GM12878 (cell line): ENCODE measurements around the gene PLEKHA5. TPM values are rescaled to one million over a fixed set of nuclear protein-coding genes. Genes with fewer than 3 reads are reported as not detected.

Experiments used
- ATAC-seq: fragments of 200-7000 bp; cut with Tn5 transposase; 3 replicates; pipeline ENCODE4 v1.9.1; 2020; ENCODE audit warnings: mild to moderate bottlenecking, moderate library complexity
- BruUV-seq: library from RNA; stranded (reverse); fragments of 400-500 nt; replicated peaks from 2 replicates; lab custom pipeline; 2021; lab: Mats Ljungman, UMichigan
- CTCF ChIA-PET: fragments of 300-600 bp; sonication (Branson Sonifier 250); formaldehyde crosslinking; extraction: SDS; loops from one replicate; lab custom pipeline; 2021; ENCODE audit warnings: inconsistent platforms; lab: Yijun Ruan, JAX
- POLR2A ChIA-PET: fragments of 350-600 bp; formaldehyde crosslinking; extraction: SDS; loops from one replicate; lab custom pipeline; 2021; ENCODE audit warnings: inconsistent platforms; lab: Charles Lee
- RAD21 ChIA-PET: fragments of 300-600 bp; sonication (Branson Sonifier 250); formaldehyde crosslinking; loops from one replicate; lab custom pipeline; 2023; ENCODE audit warnings: antibody characterized with exemption; ENCODE audit not compliant: unreplicated experiment; lab: Charles Lee
- SMC1A ChIA-PET: fragments of 300-600 bp; sonication (Branson Sonifier 250); formaldehyde crosslinking; loops from one replicate; lab custom pipeline; 2023; ENCODE audit not compliant: unreplicated experiment, uncharacterized antibody; lab: Charles Lee
- DNase-seq: peaks from one replicate; pipeline ENCODE4 v3.0.0-alpha.2; 2011; ENCODE audit warnings: low read depth, low spot score
- FAIRE-seq: peaks from 3 replicates; lab custom pipeline; 2011; peaks lifted over from hg19 to GRCh38; lab: Jason Lieb, UNC
- H2AFZ ChIP-seq: 2 replicates; pipeline ENCODE4 v1.6.0; 2011; ENCODE audit warnings: low read depth, low read length, control low read depth; ENCODE audit not compliant: control insufficient read depth
- H3K27ac ChIP-seq: 2 replicates; pipeline ENCODE4 v1.5.1; 2011; ENCODE audit warnings: control low read depth; ENCODE audit not compliant: control insufficient read depth, insufficient read depth
- H3K27me3 ChIP-seq, 2 experiments: replicated peaks in 1 of 2; 2 replicates each; pipeline versions ENCODE4 v1.6.0 to v1.6.1; 2011; ENCODE audit warnings: low read length in 1 of 2; ENCODE audit not compliant: control insufficient read depth in 2 of 2, insufficient read depth in 2 of 2
- H3K36me3 ChIP-seq, 2 experiments: 2 replicates each; pipeline ENCODE4 v1.5.1; 2011; ENCODE audit warnings: low read length in 1 of 2; ENCODE audit not compliant: control insufficient read depth in 2 of 2, insufficient read depth in 2 of 2
- H3K4me1 ChIP-seq: 2 replicates; pipeline ENCODE4 v1.6.1; 2011; ENCODE audit warnings: mild to moderate bottlenecking, low read length, moderate library complexity, mixed read lengths; ENCODE audit not compliant: control insufficient read depth, insufficient read depth
- H3K4me2 ChIP-seq: 2 replicates; pipeline ENCODE4 v1.6.0; 2011; ENCODE audit warnings: control low read depth; ENCODE audit not compliant: control insufficient read depth, insufficient read depth
- H3K4me3 ChIP-seq: fragments of 200-600 bp; sonication (generic); 2 replicates; pipeline ENCODE4 v1.5.1; 2016
- H3K79me2 ChIP-seq: 2 replicates; pipeline ENCODE4 v1.6.0; 2011; ENCODE audit warnings: low read length; ENCODE audit not compliant: control insufficient read depth, insufficient read depth
- H3K9ac ChIP-seq: 2 replicates; pipeline ENCODE4 v1.8.0; 2011; ENCODE audit warnings: low read length, control low read depth, mixed read lengths; ENCODE audit not compliant: control insufficient read depth, insufficient read depth
- H3K9me3 ChIP-seq: replicated peaks from 3 replicates; pipeline ENCODE4 v1.5.1; 2011; ENCODE audit warnings: mild to moderate bottlenecking, low read length; ENCODE audit not compliant: control insufficient read depth, insufficient read depth
- H4K20me1 ChIP-seq: 2 replicates; pipeline ENCODE4 v1.6.0; 2011; ENCODE audit not compliant: control insufficient read depth, insufficient read depth
- CHD2 ChIP-seq: IDR thresholded peaks from 2 replicates; pipeline ENCODE4 v1.6.1; 2011; ENCODE audit warnings: low read depth, low read length, improper control_type of control experiment, borderline replicate concordance
- IKZF1 ChIP-seq: fragments of 450-650 bp; conservative IDR thresholded peaks from 2 replicates; pipeline ENCODE4 v1.6.1; 2017; ENCODE audit warnings: antibody characterized with exemption, mild to moderate bottlenecking
- LARP7 ChIP-seq: fragments of 450-650 bp; IDR thresholded peaks from 2 replicates; pipeline ENCODE4 v1.6.1; 2017; ENCODE audit warnings: mild to moderate bottlenecking
- POU2F2 ChIP-seq: IDR thresholded peaks from 3 replicates; pipeline ENCODE4 v1.6.1; 2011; ENCODE audit warnings: low read depth, mild to moderate bottlenecking, low read length, borderline replicate concordance
- RB1 ChIP-seq: fragments of 450-650 bp; formaldehyde crosslinking; IDR thresholded peaks from 2 replicates; pipeline ENCODE4 v1.6.1; 2017; ENCODE audit warnings: mild to moderate bottlenecking, borderline replicate concordance
- TARDBP ChIP-seq: IDR thresholded peaks from 2 replicates; pipeline ENCODE4 v1.6.1; 2016; ENCODE audit warnings: borderline replicate concordance
- TCF3 ChIP-seq: IDR thresholded peaks from 2 replicates; pipeline ENCODE4 v1.6.1; 2012; ENCODE audit warnings: low read depth, mild to moderate bottlenecking, low read length, borderline replicate concordance; ENCODE audit not compliant: insufficient read depth
- ZNF274 ChIP-seq: IDR thresholded peaks from one replicate; pipeline ENCODE4 v1.8.0; 2011; ENCODE audit not compliant: insufficient read length, insufficient read depth
- ZSCAN29 ChIP-seq: fragments of 450-650 bp; IDR thresholded peaks from 2 replicates; pipeline ENCODE4 v1.6.1; 2017; ENCODE audit warnings: mild to moderate bottlenecking, moderate library complexity
- WGBS: methylation state at CpG from one replicate; pipeline ENCODE4 v1.1.6; 2016; ENCODE audit warnings: low lambda C conversion rate; ENCODE audit not compliant: insufficient replicate concordance, insufficient coverage; ENCODE audit errors: missing lambda C conversion rate; 5-methylcytosine and 5-hydroxymethylcytosine counted together
- in situ Hi-C: fragments of 300-500 bp; cut with MboI; formaldehyde crosslinking; loops from 9 replicates; pipeline ENCODE4 v1.14.3; 2018; ENCODE audit warnings: mixed read lengths
- intact Hi-C: fragments of 100-400 bp; cut with micrococcal nuclease; formaldehyde crosslinking; loops from one replicate; pipeline ENCODE4 v1.14.2; 2022; ENCODE audit not compliant: unreplicated experiment
- polyA plus RNA-seq, 11 experiments: library from polyadenylated mRNA; depleted of rRNA in 4 of 11; unstranded in 6 of 11; stranded (reverse) in 5 of 11; fragments of >200 nt; fragmentation: Nextera tagmentation in 4 of 11; fragmentation: Illumina TruSeq in 1 of 11; extraction: Ambion mirVana in 4 of 11; extraction: Trizol in 1 of 11; gene quantifications; 1 replicate in 1 of 11; 2 replicates in 10 of 11; pipeline versions ENCODE4 v1.2.1 to v1.2.3, GENCODE V29; 2011 to 2016; ENCODE audit warnings: inconsistent platforms in 2 of 11, missing spikeins in 2 of 11, low read depth in 1 of 11
- total RNA-seq, 4 experiments: library from RNA; depleted of rRNA in 3 of 4; stranded (reverse); fragments of >200 nt in 3 of 4; fragmentation: Illumina TruSeq in 1 of 4; extraction: Trizol in 1 of 4; gene quantifications; 2 replicates each; pipeline versions ENCODE4 v1.2.1 to v1.2.3, GENCODE V29; 2013 to 2021
- TF ChIP-seq, protein P1 (sequence below): fragments of 450-650 bp; IDR thresholded peaks from 2 replicates; pipeline ENCODE4 v1.6.1; 2016; ENCODE audit warnings: mild to moderate bottlenecking

PLEKHA5 gene
- total and polyA plus RNA-seq, 10 of the 15 experiments (the other 5 are each of a cell fraction or from before 2014, with no cell fraction given) = 0.09 to 0.33 (median 0.18) TPM; not detected in 3

DNA sequence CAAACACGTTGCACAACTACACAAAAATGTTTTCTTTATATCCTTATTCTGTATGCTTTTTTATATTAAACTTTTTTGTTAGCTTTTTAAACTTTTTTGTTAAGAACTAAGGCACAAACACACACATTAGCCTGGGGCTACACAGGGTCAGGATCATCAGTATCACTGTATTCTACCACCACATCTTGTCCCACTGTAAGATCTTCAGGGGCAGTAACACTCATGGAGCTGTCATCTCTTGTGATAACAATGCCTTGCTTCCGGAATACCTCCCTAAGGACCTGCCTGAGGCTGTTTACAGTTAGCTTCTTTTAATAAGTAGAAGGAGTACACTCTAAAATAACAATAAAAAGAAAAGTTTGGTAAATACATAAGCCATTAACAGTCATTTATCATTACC is 42.2 kb downstream of the PLEKHA5 start:
- no peaks in the 10 kb centered on the region for H3K36me3 ChIP-seq
- POLR2A ChIA-PET = no interaction called here
- ATAC-seq (no peak), FAIRE-seq (no peak)
- RAD21 ChIA-PET = no interaction called here
- H3K4me3 ChIP-seq = no peak overlapping the region
- no peaks in the 10 kb centered on the region for H3K4me1 ChIP-seq
- WGBS = 3% methylated on average over 2 of the region's 2 CpGs
- in situ Hi-C loops = no loop called here
- H3K79me2 ChIP-seq = no peaks in the 10 kb centered on the region
- no peak for TF ChIP-seq CHD2
- TF ChIP-seq, all 136 proteins: peak for 0
- H4K20me1 ChIP-seq = no peaks in the 10 kb centered on the region
- DNase-seq = no peak
- H3K27ac ChIP-seq = no peak overlapping the region
- intact Hi-C loops = no loop called here
- H3K9ac ChIP-seq = no peak overlapping the region
- no peaks in the 10 kb centered on the region for H3K9me3 ChIP-seq
- BruUV-seq = no TSS peak
- H3K27me3 ChIP-seq = no peaks in the 10 kb centered on the region
- H3K4me2 ChIP-seq = no peak overlapping the region
- H2AFZ ChIP-seq = no peak overlapping the region
- SMC1A ChIA-PET = no interaction called here
- CTCF ChIA-PET = interaction anchor here (1.0 kb wide), 1 partner anchor 14 kb away, joined by 4 read pairs; no protein-coding TSS in a partner anchor

DNA sequence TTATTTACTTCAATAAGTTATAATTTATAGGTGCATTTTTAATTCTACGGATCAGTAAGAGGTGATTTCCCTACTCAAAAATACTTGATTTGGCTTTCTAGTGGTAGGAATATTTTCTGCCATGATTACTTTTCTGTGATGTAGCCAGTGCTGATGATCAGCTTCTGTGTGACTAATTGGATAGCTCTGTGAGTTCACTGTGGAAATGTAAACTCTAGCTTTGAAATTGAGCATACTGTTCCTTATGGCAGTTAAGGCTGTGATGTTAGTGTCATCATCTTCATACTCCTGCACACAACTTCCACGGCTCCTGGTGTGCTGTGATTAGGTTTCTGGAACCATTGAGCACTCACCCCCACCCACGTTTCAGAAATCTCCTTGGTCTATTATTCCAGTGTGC is 48.2 kb downstream of the PLEKHA5 start:
- Histone ChIP-seq H3K27me3 (no peaks in the 10 kb centered on the region), H3K4me1 (no peaks in the 10 kb centered on the region), H3K9me3 (no peaks in the 10 kb centered on the region), H2AFZ (no peak overlapping the region), H3K9ac (no peak overlapping the region), H3K27ac (no peak overlapping the region), H3K79me2 (no peaks in the 10 kb centered on the region), H3K36me3 (no peaks in the 10 kb centered on the region), H3K4me3 (no peak overlapping the region), H4K20me1 (no peaks in the 10 kb centered on the region), H3K4me2 (no peak overlapping the region)
- WGBS = 0% methylated on average over 3 of the region's 3 CpGs
- CTCF ChIA-PET = interaction anchor here (0.6 kb wide), 1 partner anchor 9 kb away, joined by 4 read pairs; no protein-coding TSS in a partner anchor
- DNase-seq = no peak
- FAIRE-seq = no peak
- BruUV-seq = no TSS peak
- ATAC-seq = no peak
- intact Hi-C loops (no loop called here), in situ Hi-C loops (no loop called here)
- POLR2A ChIA-PET = no interaction called here
- RAD21 ChIA-PET = no interaction called here
- SMC1A ChIA-PET = interaction anchor here (0.6 to 1.8 kb wide), 2 partner anchors 8 to 32 kb away, joined by 3 to 7 read pairs; no protein-coding TSS in a partner anchor
- TF ChIP-seq TCF3 (no peak), RB1 (no peak), POU2F2 (no peak), LARP7 (no peak), IKZF1 (no peak), TARDBP (no peak), ZSCAN29 (no peak), ZNF274 (no peak)
- TF ChIP-seq, protein P1, sequence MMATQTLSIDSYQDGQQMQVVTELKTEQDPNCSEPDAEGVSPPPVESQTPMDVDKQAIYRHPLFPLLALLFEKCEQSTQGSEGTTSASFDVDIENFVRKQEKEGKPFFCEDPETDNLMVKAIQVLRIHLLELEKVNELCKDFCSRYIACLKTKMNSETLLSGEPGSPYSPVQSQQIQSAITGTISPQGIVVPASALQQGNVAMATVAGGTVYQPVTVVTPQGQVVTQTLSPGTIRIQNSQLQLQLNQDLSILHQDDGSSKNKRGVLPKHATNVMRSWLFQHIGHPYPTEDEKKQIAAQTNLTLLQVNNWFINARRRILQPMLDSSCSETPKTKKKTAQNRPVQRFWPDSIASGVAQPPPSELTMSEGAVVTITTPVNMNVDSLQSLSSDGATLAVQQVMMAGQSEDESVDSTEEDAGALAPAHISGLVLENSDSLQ = no peak
